GM18951 (cell line): Measurements from ENCODE around the gene ANKRD29.
"Not testable (repeated sequence)": the region's sequence is repeated elsewhere in the genome, so short reads cannot be mapped to it uniquely, and the experiment has no call there.

Source experiments
- POLR2A ChIP-seq: IDR thresholded peaks from 4 replicates; pipeline ENCODE4 v1.6.1; 2011; ENCODE audit warnings: mild to moderate bottlenecking; ENCODE audit not compliant: insufficient read length, insufficient read depth; ENCODE audit errors: extremely low read depth
- in situ Hi-C: fragments of 300-500 bp; cut with MboI; formaldehyde crosslinking; loops from one replicate; pipeline ENCODE4 v1.12.0; 2022; ENCODE audit warnings: low sequenced_read_pairs, mixed read lengths, inconsistent platforms; ENCODE audit not compliant: unreplicated experiment

Gene ANKRD29

GRCh38 chr18:23627321-23627720, 35.4 kb downstream of the ANKRD29 start:
- TF ChIP-seq POLR2A, result no peak
- in situ Hi-C loops, result loop anchor here (5.0 kb wide), 1 partner anchor 195 kb away; no protein-coding TSS in a partner anchor

- in situ Hi-C loops, result loop anchor here (5.0 kb wide), 1 partner anchor 196 kb away; no protein-coding TSS in a partner anchor
- TF ChIP-seq POLR2A, result no peak
These were observed 36.0 kb downstream of the ANKRD29 start for GRCh38 chr18:23626451-23627279.

- no peak for TF ChIP-seq POLR2A
- in situ Hi-C loops, result no loop called here
These were observed 39.7 kb downstream of the ANKRD29 start for GRCh38 chr18:23623040-23623439.

GRCh38 chr18:23619388-23619881, 43.3 kb downstream of the ANKRD29 start:
- TF ChIP-seq POLR2A, result peak; percentile 47
- in situ Hi-C loops, result no loop called here

DNA sequence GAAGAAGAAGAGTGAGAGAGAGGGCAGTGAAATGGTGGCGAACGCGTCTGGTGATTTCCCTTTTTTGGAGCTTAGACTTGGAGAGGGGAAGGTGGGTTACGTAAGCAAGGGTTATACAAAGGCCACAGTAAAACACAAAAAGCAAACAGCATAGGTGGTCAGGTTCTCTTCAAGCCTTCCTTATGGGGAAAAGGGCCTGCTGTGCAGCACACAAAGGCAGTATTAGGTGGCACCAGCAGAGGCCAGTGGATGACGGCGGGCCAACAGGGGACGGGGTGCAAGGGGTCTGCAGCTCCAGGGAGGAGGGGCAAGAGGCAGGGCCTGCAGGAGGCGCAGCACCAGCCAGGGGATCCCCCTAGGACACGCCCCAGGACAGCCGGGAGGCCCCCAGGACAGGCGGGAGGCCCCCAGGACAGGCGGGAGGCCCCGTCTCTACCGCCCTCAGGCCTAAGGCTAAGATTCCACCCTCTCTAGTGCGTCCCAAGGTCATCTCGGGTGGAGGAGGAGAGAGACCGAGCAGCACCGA, 43.8 kb downstream of the ANKRD29 start:
- no peak for TF ChIP-seq POLR2A
- in situ Hi-C loops, result no loop called here

- no peak for TF ChIP-seq POLR2A
- in situ Hi-C loops, result no loop called here
These were observed 45.2 kb downstream of the ANKRD29 start for GRCh38 chr18:23617412-23618014.

- no peak for TF ChIP-seq POLR2A
- in situ Hi-C loops, result no loop called here
These were observed 46.5 kb downstream of the ANKRD29 start for GRCh38 chr18:23616258-23616657.

DNA sequence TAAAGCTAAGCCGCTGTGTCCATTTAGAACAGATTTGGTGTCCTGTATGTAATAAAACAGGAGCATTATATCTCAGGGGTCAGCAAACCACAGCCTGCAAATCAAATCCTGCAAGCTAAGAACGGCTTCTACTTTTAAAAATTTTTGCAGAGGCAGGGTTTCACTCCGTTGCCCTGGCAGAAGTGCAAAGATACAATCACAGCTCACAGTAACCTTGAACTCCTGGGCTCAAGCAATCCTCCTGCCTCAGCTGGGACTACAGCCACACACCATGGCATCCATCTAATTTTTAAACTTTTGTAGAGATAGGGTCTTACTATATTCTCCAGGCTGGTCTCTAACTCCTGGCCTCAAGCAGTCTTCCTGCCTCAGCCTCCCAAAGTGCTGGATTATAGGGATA, 47.8 kb downstream of the ANKRD29 start:
- in situ Hi-C loops, result no loop called here
- no peak for TF ChIP-seq POLR2A

GRCh38 chr18:23614413-23614812, 48.3 kb downstream of the ANKRD29 start:
- TF ChIP-seq POLR2A, result no peak
- in situ Hi-C loops, result no loop called here

GRCh38 chr18:23613091-23613475, 49.6 kb downstream of the ANKRD29 start:
- in situ Hi-C loops, result not testable (repeated sequence)

DNA sequence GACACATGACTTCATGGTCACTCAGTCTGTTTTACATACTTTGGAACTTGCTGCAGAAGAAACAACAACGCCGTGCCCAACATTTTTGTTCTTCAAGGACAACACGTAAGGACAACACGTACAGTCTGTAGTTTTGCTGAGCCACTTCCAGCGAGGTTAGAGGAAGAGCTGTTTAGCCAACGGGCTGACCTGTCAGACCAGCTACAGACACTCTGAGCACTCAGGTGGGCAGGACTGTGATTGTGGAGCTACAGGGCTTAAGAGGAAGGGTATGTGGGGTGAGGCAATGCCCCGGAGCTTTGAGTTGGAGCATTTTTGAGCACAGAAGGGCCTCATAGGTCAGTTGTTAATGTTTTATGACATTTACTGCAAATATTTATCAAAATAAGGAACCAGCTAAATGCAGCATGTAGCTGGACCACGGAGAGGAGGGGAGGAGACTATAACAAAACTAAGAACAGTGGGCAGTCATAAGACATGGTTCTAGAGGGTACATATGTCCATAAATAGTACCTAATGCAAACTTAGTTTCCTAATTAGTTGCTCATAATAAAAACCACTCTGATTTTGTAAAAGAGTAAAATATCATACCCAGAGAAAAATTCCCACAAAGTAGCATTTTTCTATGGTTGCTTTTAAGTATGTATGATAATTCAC, 50.1 kb downstream of the ANKRD29 start:
- TF ChIP-seq POLR2A, result no peak
- in situ Hi-C loops, result no loop called here

- no peak for TF ChIP-seq POLR2A
- in situ Hi-C loops, result no loop called here
These were observed 53.2 kb downstream of the ANKRD29 start for GRCh38 chr18:23609390-23610023.

GRCh38 chr18:23608211-23608610, 54.5 kb downstream of the ANKRD29 start:
- no peak for TF ChIP-seq POLR2A
- in situ Hi-C loops, result no loop called here

DNA sequence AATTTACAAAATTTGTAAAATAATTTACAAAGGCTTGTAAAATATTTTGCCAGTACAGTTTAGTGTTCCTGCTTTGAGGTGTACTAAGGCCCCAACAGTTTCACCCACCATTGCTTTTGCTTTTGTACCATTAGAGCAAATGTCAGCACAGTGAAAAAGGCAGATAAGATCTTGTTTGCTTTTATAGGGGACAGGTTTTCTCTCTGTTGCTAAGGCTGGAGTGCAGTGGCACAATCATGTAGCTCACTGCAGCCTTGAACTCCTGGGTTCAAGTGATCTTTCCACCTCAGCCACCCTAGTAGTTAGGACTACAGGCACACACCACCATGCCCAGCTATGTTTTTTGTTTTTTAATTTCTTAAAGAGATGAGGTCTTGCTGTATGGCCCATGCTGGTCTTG, 56.8 kb downstream of the ANKRD29 start:
- in situ Hi-C loops, result no loop called here
- TF ChIP-seq POLR2A, result no peak
